ENCODE data around the gene USP48. TPM values are rescaled to one million over a fixed set of nuclear protein-coding genes. Genes with fewer than 3 reads are reported as not detected.

USP48 gene
- total RNA-seq, 3 donors from 2014 or later = 56.0 to 86.9 (median 74.7) TPM

DNA sequence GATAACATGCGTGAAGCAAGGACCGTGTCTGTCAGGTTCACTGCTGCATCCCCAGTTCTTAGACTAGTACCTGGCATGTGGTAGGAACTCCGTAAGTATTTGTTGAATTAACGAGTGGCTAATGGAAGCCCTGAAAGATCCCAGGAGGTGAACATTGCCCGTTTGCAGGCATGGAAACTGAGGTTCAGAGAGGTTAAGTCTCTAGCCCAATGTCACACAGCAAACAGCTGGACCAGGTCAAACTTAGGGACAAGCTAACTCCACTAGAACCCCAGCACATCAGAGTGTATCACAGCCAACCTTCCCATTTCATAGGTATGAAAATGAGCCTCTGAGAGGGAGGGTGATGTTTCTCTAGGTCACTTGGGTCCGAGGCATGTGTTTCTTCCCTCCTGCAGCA lies 141.4 kb downstream of the USP48 start:
- Histone ChIP-seq H3K9me3 (no peaks in the 10 kb centered on the region), H3K4me3 (no peak overlapping the region), H3K4me1 (no peaks in the 10 kb centered on the region), H3K27ac (no peak overlapping the region), H3K36me3 (no peaks in the 10 kb centered on the region), H3K27me3 (no peaks in the 10 kb centered on the region)
- TF ChIP-seq POLR2AphosphoS5 (IDR thresholded peaks at IDR 0.05) (no peak), POLR2A (IDR thresholded peaks at IDR 0.05) (no peak)
- TF ChIP-seq, protein P1, sequence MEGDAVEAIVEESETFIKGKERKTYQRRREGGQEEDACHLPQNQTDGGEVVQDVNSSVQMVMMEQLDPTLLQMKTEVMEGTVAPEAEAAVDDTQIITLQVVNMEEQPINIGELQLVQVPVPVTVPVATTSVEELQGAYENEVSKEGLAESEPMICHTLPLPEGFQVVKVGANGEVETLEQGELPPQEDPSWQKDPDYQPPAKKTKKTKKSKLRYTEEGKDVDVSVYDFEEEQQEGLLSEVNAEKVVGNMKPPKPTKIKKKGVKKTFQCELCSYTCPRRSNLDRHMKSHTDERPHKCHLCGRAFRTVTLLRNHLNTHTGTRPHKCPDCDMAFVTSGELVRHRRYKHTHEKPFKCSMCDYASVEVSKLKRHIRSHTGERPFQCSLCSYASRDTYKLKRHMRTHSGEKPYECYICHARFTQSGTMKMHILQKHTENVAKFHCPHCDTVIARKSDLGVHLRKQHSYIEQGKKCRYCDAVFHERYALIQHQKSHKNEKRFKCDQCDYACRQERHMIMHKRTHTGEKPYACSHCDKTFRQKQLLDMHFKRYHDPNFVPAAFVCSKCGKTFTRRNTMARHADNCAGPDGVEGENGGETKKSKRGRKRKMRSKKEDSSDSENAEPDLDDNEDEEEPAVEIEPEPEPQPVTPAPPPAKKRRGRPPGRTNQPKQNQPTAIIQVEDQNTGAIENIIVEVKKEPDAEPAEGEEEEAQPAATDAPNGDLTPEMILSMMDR (IDR thresholded peaks at IDR 0.05) = no peak
- no peak for DNase-seq (ENCODE audit: low spot score in 2 of 2)
- intact Hi-C loops (cut with DNase I; ENCODE audit: low total_unique reads) = no loop called here

DNA sequence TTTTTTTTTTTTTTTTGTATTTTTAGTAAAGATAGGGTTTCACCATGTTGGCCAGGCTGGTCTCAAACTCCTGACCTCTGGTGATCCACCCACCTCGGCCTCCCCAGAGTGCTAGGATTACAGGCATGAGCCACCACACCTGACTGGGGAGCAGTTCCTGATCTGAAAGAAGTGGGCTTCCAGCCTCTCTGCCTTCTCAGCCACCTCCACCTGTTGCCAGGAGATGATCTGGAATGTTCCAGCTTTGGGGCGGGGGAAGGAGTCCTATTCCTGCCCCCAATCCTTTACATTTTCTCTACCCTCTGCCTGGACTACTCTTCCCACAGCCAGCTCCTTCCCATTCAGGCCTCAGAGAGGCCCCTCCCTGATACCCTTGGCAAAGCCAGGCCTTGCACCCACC lies 141.9 kb downstream of the USP48 start:
- no peak for TF ChIP-seq POLR2AphosphoS5 (IDR thresholded peaks at IDR 0.05)
- TF ChIP-seq, protein P1 (IDR thresholded peaks at IDR 0.05) = no peak
- no peak overlapping the region for H3K27ac ChIP-seq
- H3K4me3 ChIP-seq = no peak overlapping the region
- H3K9me3 ChIP-seq = no peaks in the 10 kb centered on the region
- no peaks in the 10 kb centered on the region for H3K36me3 ChIP-seq
- intact Hi-C loops (cut with DNase I; ENCODE audit: low total_unique reads) = no loop called here
- H3K27me3 ChIP-seq = no peaks in the 10 kb centered on the region
- H3K4me1 ChIP-seq = no peaks in the 10 kb centered on the region
- DNase-seq (ENCODE audit: low spot score in 2 of 2) = no peak

DNA sequence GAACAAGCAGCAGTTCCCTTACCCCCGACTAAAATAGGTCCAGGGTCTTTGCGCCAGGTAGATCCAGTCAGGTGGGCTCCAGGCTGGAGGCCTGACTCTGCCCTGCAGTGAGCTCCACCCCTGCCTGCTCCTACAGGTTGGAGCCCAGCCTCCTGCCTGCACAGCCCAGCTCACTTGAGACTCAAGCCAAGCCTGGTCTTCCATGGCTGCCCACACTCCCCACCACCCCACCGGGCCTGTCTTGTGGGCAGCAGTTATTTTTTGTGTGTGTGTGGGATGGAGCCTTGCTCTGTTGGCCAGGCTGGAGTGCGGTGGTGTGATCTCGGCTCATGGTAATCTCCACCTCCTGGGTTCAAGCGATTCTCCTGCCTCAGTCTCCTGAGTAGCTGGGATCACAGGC lies 142.3 kb downstream of the USP48 start:
- no peak for DNase-seq (ENCODE audit: low spot score in 2 of 2)
- H3K27me3 ChIP-seq = no peaks in the 10 kb centered on the region
- intact Hi-C loops (cut with DNase I; ENCODE audit: low total_unique reads) = no loop called here
- TF ChIP-seq POLR2AphosphoS5 (IDR thresholded peaks at IDR 0.05) (no peak), POLR2A (IDR thresholded peaks at IDR 0.05) (no peak)
- TF ChIP-seq, protein P1 (IDR thresholded peaks at IDR 0.05) = no peak
- no peaks in the 10 kb centered on the region for H3K36me3 ChIP-seq
- H3K9me3 ChIP-seq = no peaks in the 10 kb centered on the region
- no peak overlapping the region for H3K27ac ChIP-seq
- H3K4me3 ChIP-seq = no peak overlapping the region
- H3K4me1 ChIP-seq = no peaks in the 10 kb centered on the region

- Histone ChIP-seq H3K27ac (peak overlapping the region; percentile 88 to 91), H3K4me3 (no peak overlapping the region), H3K9me3 (no peaks in the 10 kb centered on the region), H3K36me3 (no peaks in the 10 kb centered on the region), H3K27me3 (no peaks in the 10 kb centered on the region), H3K4me1 (no peaks in the 10 kb centered on the region)
- DNase-seq (ENCODE audit: low spot score in 2 of 2) = no peak
- intact Hi-C loops (cut with DNase I; ENCODE audit: low total_unique reads) = no loop called here
- TF ChIP-seq, protein P1 (IDR thresholded peaks at IDR 0.05) = no peak
- no peak for TF ChIP-seq POLR2A (IDR thresholded peaks at IDR 0.05)
- no peak for TF ChIP-seq POLR2AphosphoS5 (IDR thresholded peaks at IDR 0.05)
Measured at GRCh38 chr1:21639594-21640041, 143.3 kb downstream of the USP48 start.

DNA sequence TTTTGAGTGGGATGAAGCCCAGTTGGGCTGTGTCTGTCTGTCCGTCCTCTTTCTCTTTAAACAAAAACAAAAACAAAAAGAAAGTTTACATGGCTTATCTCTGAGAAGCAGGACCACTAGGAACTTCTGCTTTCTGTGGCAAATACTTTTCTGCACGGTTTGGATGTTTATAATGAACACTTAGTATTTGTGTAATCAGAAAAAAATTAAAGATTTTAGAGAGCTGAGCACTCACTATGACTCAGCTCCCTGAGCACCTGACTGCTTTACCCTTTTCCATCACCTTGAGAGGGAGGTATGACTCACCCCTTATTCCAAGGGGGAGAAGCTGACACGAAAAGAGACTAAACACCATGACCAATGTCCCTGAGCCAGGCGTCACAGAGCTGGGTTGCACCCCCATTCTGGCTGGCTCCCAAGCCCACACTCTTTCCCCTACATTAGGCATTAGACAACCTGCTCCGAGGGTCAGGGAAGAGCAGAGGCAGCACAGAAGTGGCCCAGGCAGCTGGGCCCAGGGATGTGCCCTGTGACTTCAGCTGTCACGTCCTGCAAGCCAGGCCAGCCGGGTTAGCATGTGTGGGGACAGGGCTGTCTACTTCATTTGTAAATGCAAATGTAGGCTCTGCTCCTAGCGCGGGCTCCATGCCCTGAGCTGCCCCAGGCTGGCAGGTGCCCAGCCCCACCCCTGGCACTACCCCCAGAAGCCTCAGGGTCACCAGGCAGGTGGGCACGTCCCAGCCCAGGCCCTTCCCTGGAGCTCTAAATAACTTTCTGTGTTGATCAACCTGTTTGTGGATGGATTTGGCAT lies 144.2 kb downstream of the USP48 start:
- Histone ChIP-seq H3K4me1 (no peaks in the 10 kb centered on the region), H3K4me3 (no peak overlapping the region), H3K27ac (peak overlapping the region; percentile 88 to 91), H3K9me3 (no peaks in the 10 kb centered on the region), H3K27me3 (no peaks in the 10 kb centered on the region), H3K36me3 (no peaks in the 10 kb centered on the region)
- peak; percentile 67 for DNase-seq (ENCODE audit: low spot score in 2 of 2)
- intact Hi-C loops (cut with DNase I; ENCODE audit: low total_unique reads) = no loop called here
- TF ChIP-seq, protein P1 (IDR thresholded peaks at IDR 0.05) = no peak
- TF ChIP-seq POLR2A (IDR thresholded peaks at IDR 0.05) = no peak
- TF ChIP-seq POLR2AphosphoS5 (IDR thresholded peaks at IDR 0.05) = peak in 1 of 3 donors; percentile 40

All from breast epithelium (tissue), 4 donors.